Panc1 (cell line): Measurements from ENCODE around the gene RSPO3. TPM values are rescaled to one million over a fixed set of nuclear protein-coding genes. Genes with fewer than 3 reads are reported as not detected.

Experiments
- ATAC-seq: fragments of 200-7000 bp; cut with Tn5 transposase; 2 replicates; pipeline ENCODE4 v1.9.1; 2020; ENCODE audit warnings: mild to moderate bottlenecking, moderate library complexity
- BruUV-seq: library from RNA; stranded (reverse); fragments of 400-500 nt; replicated peaks from 2 replicates; lab custom pipeline; 2021; lab: Mats Ljungman, UMichigan
- CTCF ChIA-PET: fragments of 300-600 bp; sonication (Branson Sonifier 250); formaldehyde crosslinking; loops from one replicate; lab custom pipeline; 2022; ENCODE audit warnings: antibody characterized with exemption; lab: Charles Lee
- POLR2A ChIA-PET: fragments of 300-600 bp; sonication (Branson Sonifier 250); formaldehyde crosslinking; loops from one replicate; lab custom pipeline; 2022; ENCODE audit warnings: antibody characterized with exemption; lab: Charles Lee
- DNase-seq: peaks from one replicate; pipeline ENCODE4 v3.0.0-alpha.2; 2010; ENCODE audit warnings: low read depth, low spot score
- H3K27ac ChIP-seq: 2 replicates; pipeline ENCODE4 v1.5.1; 2011; ENCODE audit warnings: mild to moderate bottlenecking, low read length, inconsistent platforms
- H3K27me3 ChIP-seq: fragments of 200-500 bp; sonication (Bioruptor generic); 2 replicates; pipeline ENCODE4 v1.6.0; 2014; ENCODE audit warnings: low read length, inconsistent platforms; ENCODE audit not compliant: control insufficient read depth, insufficient read depth
- H3K36me3 ChIP-seq: fragments of 200-500 bp; sonication (Bioruptor generic); 2 replicates; pipeline ENCODE4 v1.5.1; 2014; ENCODE audit warnings: inconsistent platforms, mild to moderate bottlenecking, low read length, moderate library complexity; ENCODE audit not compliant: control insufficient read depth, insufficient read depth
- H3K4me1 ChIP-seq: 2 replicates; pipeline ENCODE4 v1.5.1; 2011; ENCODE audit warnings: inconsistent platforms, mild to moderate bottlenecking, low read length, moderate library complexity; ENCODE audit not compliant: control insufficient read depth, insufficient read depth
- H3K4me3 ChIP-seq, 2 experiments: 2 replicates each; pipeline ENCODE4 v1.5.1; 2011 to 2012; ENCODE audit warnings: low read depth in 2 of 2, low read length in 2 of 2, mild to moderate bottlenecking in 2 of 2, inconsistent platforms in 1 of 2, moderate library complexity in 1 of 2
- H3K9me3 ChIP-seq: fragments of 200-500 bp; sonication (Bioruptor generic); 2 replicates; pipeline ENCODE4 v1.5.1; 2014; ENCODE audit warnings: low read depth, mild to moderate bottlenecking, inconsistent platforms, low read length, moderate library complexity; ENCODE audit not compliant: control insufficient read depth, insufficient read depth
- POLR2AphosphoS5 ChIP-seq: IDR thresholded peaks from 2 replicates; pipeline ENCODE4 v1.6.1; 2012; ENCODE audit warnings: mild to moderate bottlenecking, low read depth, low read length, moderate library complexity
- SIN3A ChIP-seq: IDR thresholded peaks from 2 replicates; pipeline ENCODE4 v1.6.1; 2012; ENCODE audit warnings: low read depth, mild to moderate bottlenecking, low read length, moderate library complexity, borderline replicate concordance; ENCODE audit not compliant: insufficient read depth
- TCF7L2 ChIP-seq: IDR thresholded peaks from 2 replicates; pipeline ENCODE4 v1.6.1; 2011; ENCODE audit warnings: mild to moderate bottlenecking, low read depth, low read length, inconsistent platforms
- in situ Hi-C: cut with HindIII; loops from 2 replicates; pipeline ENCODE4 v1.10.0; 2016; ENCODE audit warnings: low sequenced_read_pairs, low pct_unique_long_range_greater_than_20kb
- intact Hi-C: fragments of 100-400 bp; cut with micrococcal nuclease; formaldehyde crosslinking; loops from one replicate; pipeline ENCODE4 v1.10.0; 2022; ENCODE audit not compliant: unreplicated experiment
- total RNA-seq: library from RNA; stranded (reverse); gene quantifications from one replicate; pipeline ENCODE4 v1.2.1, GENCODE V29; 2021; ENCODE audit not compliant: unreplicated experiment
- TF ChIP-seq, protein P1 (sequence below), 2 experiments: IDR thresholded peaks; 2 replicates each; pipeline ENCODE4 v1.6.1; 2011 to 2012; ENCODE audit warnings: low read depth in 2 of 2, control low read depth in 1 of 2, low read length in 1 of 2, mild to moderate bottlenecking in 1 of 2, moderate library complexity in 1 of 2; ENCODE audit not compliant: insufficient read depth in 1 of 2
- TF ChIP-seq, protein P2 (sequence below): fragments of 450-650 bp; IDR thresholded peaks from 2 replicates; pipeline ENCODE4 v1.5.1; 2017; ENCODE audit warnings: mild to moderate bottlenecking

RSPO3 gene
- total RNA-seq, 1 experiment from 2014 or later = not detected

DNA sequence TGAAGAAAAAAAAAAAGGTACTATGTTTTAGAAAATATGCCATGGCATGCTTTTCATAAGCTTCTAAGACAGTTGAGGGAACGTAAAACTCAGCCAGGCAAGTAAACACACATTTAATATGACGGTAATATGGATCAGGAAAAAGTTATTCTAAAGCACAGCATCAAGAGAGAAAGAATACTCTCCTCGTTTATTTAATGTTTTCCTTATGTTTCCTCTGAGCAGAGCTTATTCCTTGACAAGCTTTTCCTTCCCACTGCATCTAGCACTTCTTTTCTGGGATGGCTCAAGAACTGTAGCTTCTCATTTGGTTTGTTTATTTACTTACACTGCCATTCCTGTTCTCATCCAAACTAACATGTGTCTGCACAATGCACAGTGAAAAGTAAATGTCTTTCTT is 2.7 kb upstream of the RSPO3 start:
- BruUV-seq = no TSS peak
- no peaks in the 10 kb centered on the region for H3K9me3 ChIP-seq
- H3K27me3 ChIP-seq = peaks cover 39% of the 10 kb centered on the region
- POLR2A ChIA-PET = no interaction called here
- no peak overlapping the region for H3K27ac ChIP-seq
- ATAC-seq = no peak
- H3K4me1 ChIP-seq = peaks cover 13% of the 10 kb centered on the region
- CTCF ChIA-PET = interaction anchor here (0.6 kb wide), 1 partner anchor 970 kb away, joined by 8 read pairs; no protein-coding TSS in a partner anchor
- in situ Hi-C loops (no loop called here), intact Hi-C loops (no loop called here)
- no peak for DNase-seq
- no peak overlapping the region for H3K4me3 ChIP-seq
- H3K36me3 ChIP-seq = no peaks in the 10 kb centered on the region; the same call in 1 of the 2 replicates
- TF ChIP-seq POLR2AphosphoS5 = no peak
- TF ChIP-seq, protein P1, sequence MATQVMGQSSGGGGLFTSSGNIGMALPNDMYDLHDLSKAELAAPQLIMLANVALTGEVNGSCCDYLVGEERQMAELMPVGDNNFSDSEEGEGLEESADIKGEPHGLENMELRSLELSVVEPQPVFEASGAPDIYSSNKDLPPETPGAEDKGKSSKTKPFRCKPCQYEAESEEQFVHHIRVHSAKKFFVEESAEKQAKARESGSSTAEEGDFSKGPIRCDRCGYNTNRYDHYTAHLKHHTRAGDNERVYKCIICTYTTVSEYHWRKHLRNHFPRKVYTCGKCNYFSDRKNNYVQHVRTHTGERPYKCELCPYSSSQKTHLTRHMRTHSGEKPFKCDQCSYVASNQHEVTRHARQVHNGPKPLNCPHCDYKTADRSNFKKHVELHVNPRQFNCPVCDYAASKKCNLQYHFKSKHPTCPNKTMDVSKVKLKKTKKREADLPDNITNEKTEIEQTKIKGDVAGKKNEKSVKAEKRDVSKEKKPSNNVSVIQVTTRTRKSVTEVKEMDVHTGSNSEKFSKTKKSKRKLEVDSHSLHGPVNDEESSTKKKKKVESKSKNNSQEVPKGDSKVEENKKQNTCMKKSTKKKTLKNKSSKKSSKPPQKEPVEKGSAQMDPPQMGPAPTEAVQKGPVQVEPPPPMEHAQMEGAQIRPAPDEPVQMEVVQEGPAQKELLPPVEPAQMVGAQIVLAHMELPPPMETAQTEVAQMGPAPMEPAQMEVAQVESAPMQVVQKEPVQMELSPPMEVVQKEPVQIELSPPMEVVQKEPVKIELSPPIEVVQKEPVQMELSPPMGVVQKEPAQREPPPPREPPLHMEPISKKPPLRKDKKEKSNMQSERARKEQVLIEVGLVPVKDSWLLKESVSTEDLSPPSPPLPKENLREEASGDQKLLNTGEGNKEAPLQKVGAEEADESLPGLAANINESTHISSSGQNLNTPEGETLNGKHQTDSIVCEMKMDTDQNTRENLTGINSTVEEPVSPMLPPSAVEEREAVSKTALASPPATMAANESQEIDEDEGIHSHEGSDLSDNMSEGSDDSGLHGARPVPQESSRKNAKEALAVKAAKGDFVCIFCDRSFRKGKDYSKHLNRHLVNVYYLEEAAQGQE (IDR thresholded peaks at IDR 0.05; ENCODE audit: insufficient read depth in 1 of 2, low read depth in 2 of 2, low read length in 1 of 2) = no peak
- TF ChIP-seq, protein P2, sequence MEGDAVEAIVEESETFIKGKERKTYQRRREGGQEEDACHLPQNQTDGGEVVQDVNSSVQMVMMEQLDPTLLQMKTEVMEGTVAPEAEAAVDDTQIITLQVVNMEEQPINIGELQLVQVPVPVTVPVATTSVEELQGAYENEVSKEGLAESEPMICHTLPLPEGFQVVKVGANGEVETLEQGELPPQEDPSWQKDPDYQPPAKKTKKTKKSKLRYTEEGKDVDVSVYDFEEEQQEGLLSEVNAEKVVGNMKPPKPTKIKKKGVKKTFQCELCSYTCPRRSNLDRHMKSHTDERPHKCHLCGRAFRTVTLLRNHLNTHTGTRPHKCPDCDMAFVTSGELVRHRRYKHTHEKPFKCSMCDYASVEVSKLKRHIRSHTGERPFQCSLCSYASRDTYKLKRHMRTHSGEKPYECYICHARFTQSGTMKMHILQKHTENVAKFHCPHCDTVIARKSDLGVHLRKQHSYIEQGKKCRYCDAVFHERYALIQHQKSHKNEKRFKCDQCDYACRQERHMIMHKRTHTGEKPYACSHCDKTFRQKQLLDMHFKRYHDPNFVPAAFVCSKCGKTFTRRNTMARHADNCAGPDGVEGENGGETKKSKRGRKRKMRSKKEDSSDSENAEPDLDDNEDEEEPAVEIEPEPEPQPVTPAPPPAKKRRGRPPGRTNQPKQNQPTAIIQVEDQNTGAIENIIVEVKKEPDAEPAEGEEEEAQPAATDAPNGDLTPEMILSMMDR = no peak
- TF ChIP-seq TCF7L2 = no peak
- no peak for TF ChIP-seq SIN3A

DNA sequence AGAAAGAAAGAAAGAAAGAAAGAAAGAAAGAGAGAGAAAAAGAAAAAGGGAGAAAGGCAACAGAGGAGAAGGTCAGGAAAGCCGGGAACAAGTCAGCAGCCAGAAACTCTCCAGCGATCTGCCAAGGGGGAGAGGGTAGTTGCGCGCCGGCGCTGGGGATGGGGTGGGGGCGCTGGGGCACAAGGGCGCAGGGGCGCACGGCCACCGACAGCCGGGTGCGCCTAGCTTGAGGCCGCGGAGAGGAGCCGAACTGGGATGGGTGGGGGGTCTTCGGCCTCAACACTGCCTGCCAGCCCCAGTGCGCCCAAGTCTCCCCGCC is 533 bp upstream of the RSPO3 start:
- Histone ChIP-seq H3K27ac (no peak overlapping the region), H3K4me3 (peak overlapping the region; percentile 33 to 47), H3K36me3 (no peaks in the 10 kb centered on the region; the same call in 1 of the 2 replicates), H3K9me3 (no peaks in the 10 kb centered on the region), H3K27me3 (peaks cover 54% of the 10 kb centered on the region), H3K4me1 (peaks cover 13% of the 10 kb centered on the region)
- intact Hi-C loops (no loop called here), in situ Hi-C loops (no loop called here)
- TF ChIP-seq TCF7L2 = no peak
- TF ChIP-seq, protein P1 (IDR thresholded peaks at IDR 0.05; ENCODE audit: insufficient read depth in 1 of 2, low read depth in 2 of 2, low read length in 1 of 2) = no peak
- TF ChIP-seq, protein P2 = no peak
- no peak for TF ChIP-seq POLR2AphosphoS5
- TF ChIP-seq SIN3A = no peak
- ATAC-seq (no peak; the same call in 1 of the 2 replicates), DNase-seq (no peak)
- POLR2A ChIA-PET = no interaction called here
- CTCF ChIA-PET = interaction anchor here (0.5 to 1.2 kb wide), 2 partner anchors 149 to 1091 kb away, joined by 3 to 10 read pairs; partner anchors contain the start of gene RNF146
- BruUV-seq = no TSS peak
